ENCODE data around the gene ITLN2.

The ITLN2 gene

GRCh38 chr1:160981584-160982411 lies 27.2 kb upstream of the ITLN2 start:
- no peaks in the 10 kb centered on the region for H3K36me3 ChIP-seq (ENCODE audit: control insufficient read depth, insufficient read depth, low read length)
- peak overlapping the region; percentile 48 for H3K4me3 ChIP-seq (ENCODE audit: low read depth, low read length)
- peak overlapping the region; percentile 73 for H3K9ac ChIP-seq (ENCODE audit: low read depth, low read length)
- peaks cover 14% of the 10 kb centered on the region for H3K4me1 ChIP-seq (ENCODE audit: control insufficient read depth, insufficient read depth, low read length)
- H3K9me3 ChIP-seq (ENCODE audit: control insufficient read depth, insufficient read depth, low read length) = no peaks in the 10 kb centered on the region
- H3K27me3 ChIP-seq (ENCODE audit: control insufficient read depth, insufficient read depth, low read length) = no peaks in the 10 kb centered on the region

DNA sequence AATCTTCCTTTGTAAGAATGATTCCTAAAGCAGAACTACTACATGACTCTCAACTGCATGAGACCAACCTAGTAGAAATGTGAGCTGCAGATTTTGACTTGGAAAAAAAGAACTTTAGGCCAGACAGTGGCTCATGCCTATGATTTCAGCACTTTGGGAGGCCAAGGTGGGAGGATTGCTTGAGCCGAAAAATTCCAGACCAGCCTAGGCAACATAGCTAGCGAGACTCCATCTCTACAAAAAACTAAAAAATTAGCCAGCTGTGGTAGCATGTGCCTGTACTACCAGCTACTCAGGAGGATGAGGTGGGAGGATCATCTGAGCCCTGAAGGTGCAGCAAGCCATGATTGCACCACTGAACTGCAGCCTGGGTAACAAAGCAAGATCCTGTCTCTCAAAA lies 24.7 kb upstream of the ITLN2 start:
- Histone ChIP-seq H3K4me3 (ENCODE audit: low read depth, low read length) (no peak overlapping the region), H3K9ac (ENCODE audit: low read depth, low read length) (no peak overlapping the region), H3K4me1 (ENCODE audit: control insufficient read depth, insufficient read depth, low read length) (peaks cover 10% of the 10 kb centered on the region), H3K36me3 (ENCODE audit: control insufficient read depth, insufficient read depth, low read length) (no peaks in the 10 kb centered on the region), H3K9me3 (ENCODE audit: control insufficient read depth, insufficient read depth, low read length) (no peaks in the 10 kb centered on the region), H3K27me3 (ENCODE audit: control insufficient read depth, insufficient read depth, low read length) (no peaks in the 10 kb centered on the region)

DNA sequence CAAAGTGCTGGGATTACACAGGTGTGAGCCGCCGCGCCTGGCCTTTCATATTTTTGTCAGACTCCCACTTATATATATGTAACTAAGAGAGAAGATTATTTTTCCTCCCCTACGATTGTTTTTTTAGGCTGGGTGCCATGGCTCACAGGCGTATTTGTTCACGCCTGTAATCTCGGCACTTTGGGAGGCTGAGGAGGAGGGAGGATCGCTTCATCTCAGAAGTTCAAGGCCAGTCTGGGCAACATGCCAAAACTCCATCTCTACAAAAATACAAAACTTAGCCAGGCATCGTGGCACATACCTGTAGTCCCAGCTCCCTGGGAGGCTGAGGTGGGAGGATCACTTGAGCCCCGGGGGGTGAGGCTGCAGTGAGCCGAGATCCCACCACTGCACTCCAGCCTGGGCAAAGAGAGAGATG lies 23.9 kb upstream of the ITLN2 start:
- H3K4me3 ChIP-seq (ENCODE audit: low read depth, low read length) = no peak overlapping the region
- H3K4me1 ChIP-seq (ENCODE audit: control insufficient read depth, insufficient read depth, low read length) = peaks cover 10% of the 10 kb centered on the region
- H3K27me3 ChIP-seq (ENCODE audit: control insufficient read depth, insufficient read depth, low read length) = no peaks in the 10 kb centered on the region

GRCh38 chr1:160975026-160975425 lies 20.4 kb upstream of the ITLN2 start:
- H3K9ac ChIP-seq (ENCODE audit: low read depth, low read length) = no peak overlapping the region
- H3K27me3 ChIP-seq (ENCODE audit: control insufficient read depth, insufficient read depth, low read length) = no peaks in the 10 kb centered on the region
- no peaks in the 10 kb centered on the region for H3K36me3 ChIP-seq (ENCODE audit: control insufficient read depth, insufficient read depth, low read length)
- no peaks in the 10 kb centered on the region for H3K9me3 ChIP-seq (ENCODE audit: control insufficient read depth, insufficient read depth, low read length)
- H3K4me3 ChIP-seq (ENCODE audit: low read depth, low read length) = no peak overlapping the region
- H3K4me1 ChIP-seq (ENCODE audit: control insufficient read depth, insufficient read depth, low read length) = peaks cover 11% of the 10 kb centered on the region

More for the DNA sequence above, 23.9 kb upstream of the ITLN2 start:
- H3K36me3 ChIP-seq (ENCODE audit: control insufficient read depth, insufficient read depth, low read length) = no peaks in the 10 kb centered on the region
- H3K9ac ChIP-seq (ENCODE audit: low read depth, low read length) = no peak overlapping the region
- H3K9me3 ChIP-seq (ENCODE audit: control insufficient read depth, insufficient read depth, low read length) = no peaks in the 10 kb centered on the region

DNA sequence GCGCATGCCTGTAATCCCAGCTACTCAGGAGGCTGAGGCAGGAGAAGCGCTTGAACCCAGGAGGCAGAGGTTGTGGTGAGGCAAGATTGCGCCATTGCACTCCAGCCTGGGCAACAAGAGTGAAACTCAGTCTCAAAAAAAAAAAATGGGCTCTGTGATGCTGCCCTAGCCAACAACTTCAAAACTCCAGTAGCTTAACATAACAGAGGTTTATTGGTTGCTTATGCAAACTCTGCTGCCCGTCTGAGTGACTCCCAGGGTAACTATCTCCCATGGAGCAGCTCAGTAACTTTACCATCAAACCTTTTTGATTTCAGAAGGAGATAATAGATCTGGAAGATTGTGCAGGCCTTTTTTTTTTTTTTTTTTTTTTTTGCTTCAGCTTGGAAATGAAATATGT lies 18.9 kb upstream of the ITLN2 start:
- H3K4me3 ChIP-seq (ENCODE audit: low read depth, low read length) = no peak overlapping the region
- H3K27me3 ChIP-seq (ENCODE audit: control insufficient read depth, insufficient read depth, low read length) = no peaks in the 10 kb centered on the region
- H3K9me3 ChIP-seq (ENCODE audit: control insufficient read depth, insufficient read depth, low read length) = no peaks in the 10 kb centered on the region
- peaks cover 11% of the 10 kb centered on the region for H3K4me1 ChIP-seq (ENCODE audit: control insufficient read depth, insufficient read depth, low read length)
- H3K36me3 ChIP-seq (ENCODE audit: control insufficient read depth, insufficient read depth, low read length) = no peaks in the 10 kb centered on the region
- H3K9ac ChIP-seq (ENCODE audit: low read depth, low read length) = no peak overlapping the region

GRCh38 chr1:160972939-160973338 lies 18.3 kb upstream of the ITLN2 start:
- Histone ChIP-seq H3K4me3 (ENCODE audit: low read depth, low read length) (no peak overlapping the region), H3K4me1 (ENCODE audit: control insufficient read depth, insufficient read depth, low read length) (peaks cover 11% of the 10 kb centered on the region), H3K27me3 (ENCODE audit: control insufficient read depth, insufficient read depth, low read length) (no peaks in the 10 kb centered on the region), H3K9ac (ENCODE audit: low read depth, low read length) (no peak overlapping the region), H3K9me3 (ENCODE audit: control insufficient read depth, insufficient read depth, low read length) (no peaks in the 10 kb centered on the region), H3K36me3 (ENCODE audit: control insufficient read depth, insufficient read depth, low read length) (no peaks in the 10 kb centered on the region)

DNA sequence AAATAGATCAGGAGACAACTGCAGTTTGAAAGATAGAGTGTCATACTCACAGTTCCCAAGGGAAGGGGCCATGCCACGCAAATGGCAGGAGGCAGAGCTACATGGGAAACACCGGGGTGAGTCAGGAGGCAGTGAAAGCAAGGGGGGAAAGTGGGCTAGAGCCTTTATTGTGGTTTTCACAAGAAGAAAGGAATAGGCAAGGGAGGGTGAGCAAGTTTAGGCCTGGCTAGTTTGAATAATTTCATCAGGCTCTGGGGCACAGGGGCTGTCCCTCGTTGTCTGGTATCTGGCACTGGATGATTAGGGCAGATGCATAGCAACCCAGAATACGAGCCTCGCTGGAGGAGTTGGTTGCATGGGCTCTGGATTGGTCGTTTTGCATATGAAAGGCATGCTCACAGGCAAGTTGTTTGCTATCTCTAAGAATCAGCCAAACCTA lies 17.0 kb upstream of the ITLN2 start:
- no peak overlapping the region for H3K4me3 ChIP-seq (ENCODE audit: low read depth, low read length)
- H3K4me1 ChIP-seq (ENCODE audit: control insufficient read depth, insufficient read depth, low read length) = peaks cover 11% of the 10 kb centered on the region

GRCh38 chr1:160963521-160963920 lies 8.9 kb upstream of the ITLN2 start:
- H3K36me3 ChIP-seq (ENCODE audit: control insufficient read depth, insufficient read depth, low read length) = no peaks in the 10 kb centered on the region
- no peaks in the 10 kb centered on the region for H3K4me1 ChIP-seq (ENCODE audit: control insufficient read depth, insufficient read depth, low read length)
- H3K9me3 ChIP-seq (ENCODE audit: control insufficient read depth, insufficient read depth, low read length) = no peaks in the 10 kb centered on the region
- no peak overlapping the region for H3K9ac ChIP-seq (ENCODE audit: low read depth, low read length)
- H3K4me3 ChIP-seq (ENCODE audit: low read depth, low read length) = no peak overlapping the region
- H3K27me3 ChIP-seq (ENCODE audit: control insufficient read depth, insufficient read depth, low read length) = no peaks in the 10 kb centered on the region

More for the DNA sequence above, 17.0 kb upstream of the ITLN2 start:
- Histone ChIP-seq H3K9ac (ENCODE audit: low read depth, low read length) (no peak overlapping the region), H3K9me3 (ENCODE audit: control insufficient read depth, insufficient read depth, low read length) (no peaks in the 10 kb centered on the region), H3K27me3 (ENCODE audit: control insufficient read depth, insufficient read depth, low read length) (no peaks in the 10 kb centered on the region), H3K36me3 (ENCODE audit: control insufficient read depth, insufficient read depth, low read length) (no peaks in the 10 kb centered on the region)

DNA sequence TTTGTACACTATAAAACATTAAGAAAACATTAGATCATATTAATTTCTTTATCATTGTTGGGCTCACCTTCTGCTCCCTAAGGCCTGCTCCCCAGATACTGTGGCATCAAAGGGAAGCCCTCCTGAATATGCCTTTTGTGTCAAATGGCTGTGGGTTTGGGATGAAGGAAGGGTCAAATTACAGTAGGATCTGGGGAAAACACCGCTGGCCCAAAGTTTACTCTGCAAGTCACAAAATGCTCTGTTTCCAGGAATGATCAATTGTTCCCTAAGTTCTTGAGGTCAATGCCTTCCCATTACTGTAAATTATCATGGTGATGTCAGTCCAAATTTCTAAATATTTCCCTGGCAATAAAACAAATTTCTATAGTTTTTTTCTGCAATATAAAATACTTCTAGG lies 6.8 kb upstream of the ITLN2 start:
- H3K36me3 ChIP-seq (ENCODE audit: control insufficient read depth, insufficient read depth, low read length) = no peaks in the 10 kb centered on the region
- H3K9me3 ChIP-seq (ENCODE audit: control insufficient read depth, insufficient read depth, low read length) = no peaks in the 10 kb centered on the region
- H3K9ac ChIP-seq (ENCODE audit: low read depth, low read length) = no peak overlapping the region
- H3K27me3 ChIP-seq (ENCODE audit: control insufficient read depth, insufficient read depth, low read length) = no peaks in the 10 kb centered on the region
- H3K4me1 ChIP-seq (ENCODE audit: control insufficient read depth, insufficient read depth, low read length) = no peaks in the 10 kb centered on the region
- H3K4me3 ChIP-seq (ENCODE audit: low read depth, low read length) = no peak overlapping the region

DNA sequence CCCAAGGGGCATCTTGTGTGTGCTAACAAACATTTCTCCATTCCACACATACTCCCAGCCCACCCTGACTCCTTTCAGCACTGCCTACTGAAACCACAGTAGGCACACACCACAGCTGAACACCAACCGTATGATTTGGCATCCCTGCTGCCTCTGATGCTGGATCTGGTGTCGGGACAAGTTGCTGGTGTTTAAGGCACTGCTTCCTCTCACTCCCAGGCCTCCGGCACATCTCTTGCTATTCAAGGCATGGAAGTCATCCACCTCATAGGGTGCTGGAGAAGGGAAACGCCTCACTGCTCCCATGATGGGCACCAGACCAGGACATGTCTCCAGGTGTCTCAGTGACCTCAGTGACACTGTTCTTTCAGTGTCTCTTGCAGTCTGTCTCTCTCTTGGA lies 2.4 kb upstream of the ITLN2 start:
- H3K9me3 ChIP-seq (ENCODE audit: control insufficient read depth, insufficient read depth, low read length) = no peaks in the 10 kb centered on the region

DNA sequence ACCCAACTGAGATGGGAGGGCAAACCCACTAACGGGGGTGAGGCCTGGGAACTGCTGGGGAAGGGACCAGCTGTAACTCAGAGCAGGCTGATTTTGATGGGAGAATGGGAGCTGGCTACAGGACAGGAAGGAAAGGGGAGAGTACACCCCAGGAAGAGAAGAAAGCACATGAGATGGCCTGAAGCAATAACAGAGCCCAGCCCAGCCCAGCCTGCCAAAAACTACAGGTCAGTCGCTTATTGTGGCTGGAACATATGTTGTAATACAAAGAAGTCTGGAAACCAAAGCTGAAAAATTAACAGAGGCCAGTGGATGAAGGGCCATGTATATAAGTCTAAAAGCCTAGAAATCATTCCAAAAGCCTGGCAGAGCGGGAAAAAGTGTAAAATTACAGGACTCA lies 1.6 kb downstream of the ITLN2 start:
- Histone ChIP-seq H3K9ac (ENCODE audit: low read depth, low read length) (no peak overlapping the region), H3K27me3 (ENCODE audit: control insufficient read depth, insufficient read depth, low read length) (no peaks in the 10 kb centered on the region), H3K36me3 (ENCODE audit: control insufficient read depth, insufficient read depth, low read length) (no peaks in the 10 kb centered on the region), H3K4me1 (ENCODE audit: control insufficient read depth, insufficient read depth, low read length) (no peaks in the 10 kb centered on the region), H3K4me3 (ENCODE audit: low read depth, low read length) (no peak overlapping the region), H3K9me3 (ENCODE audit: control insufficient read depth, insufficient read depth, low read length) (no peaks in the 10 kb centered on the region)

More for the DNA sequence above, 2.4 kb upstream of the ITLN2 start:
- Histone ChIP-seq H3K36me3 (ENCODE audit: control insufficient read depth, insufficient read depth, low read length) (no peaks in the 10 kb centered on the region), H3K27me3 (ENCODE audit: control insufficient read depth, insufficient read depth, low read length) (no peaks in the 10 kb centered on the region), H3K4me1 (ENCODE audit: control insufficient read depth, insufficient read depth, low read length) (no peaks in the 10 kb centered on the region), H3K9ac (ENCODE audit: low read depth, low read length) (no peak overlapping the region), H3K4me3 (ENCODE audit: low read depth, low read length) (no peak overlapping the region)

DNA sequence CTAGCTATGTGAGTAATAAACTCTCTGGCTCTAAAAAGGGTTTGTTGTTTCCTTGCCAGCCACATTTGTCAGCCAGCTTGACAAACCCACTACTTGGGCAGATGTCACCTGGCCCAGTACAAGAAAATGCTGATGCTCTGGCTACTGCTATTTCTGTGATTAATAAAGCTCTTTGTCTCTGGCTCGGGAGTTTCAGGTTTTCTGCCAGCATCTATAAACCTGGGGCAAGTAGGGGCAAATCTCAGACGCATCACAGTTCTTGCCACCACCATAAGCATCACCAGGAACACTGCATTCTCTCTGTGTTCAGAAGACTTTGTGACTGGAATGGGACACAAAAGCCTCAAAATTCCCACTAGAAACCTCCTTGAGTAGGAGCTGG lies 2.5 kb downstream of the ITLN2 start:
- Histone ChIP-seq H3K9ac (ENCODE audit: low read depth, low read length) (no peak overlapping the region), H3K27me3 (ENCODE audit: control insufficient read depth, insufficient read depth, low read length) (no peaks in the 10 kb centered on the region), H3K36me3 (ENCODE audit: control insufficient read depth, insufficient read depth, low read length) (no peaks in the 10 kb centered on the region), H3K4me1 (ENCODE audit: control insufficient read depth, insufficient read depth, low read length) (no peaks in the 10 kb centered on the region), H3K9me3 (ENCODE audit: control insufficient read depth, insufficient read depth, low read length) (no peaks in the 10 kb centered on the region), H3K4me3 (ENCODE audit: low read depth, low read length) (no peak overlapping the region)
